Endothelial cell of umbilical vein (primary cell): ENCODE measurements around the gene DAPK2. TPM values are rescaled to one million over a fixed set of nuclear protein-coding genes. Genes with fewer than 3 reads are reported as not detected.

Experiments used
- BruUV-seq: library from RNA; stranded (reverse); fragments of 400-500 nt; replicated peaks from 2 replicates; lab custom pipeline; 2021; lab: Mats Ljungman, UMichigan
- CTCF ChIA-PET: fragments of 300-600, 350-600 bp; sonication (Branson Sonifier 250); formaldehyde crosslinking; loops from one replicate; lab custom pipeline; 2021; ENCODE audit warnings: antibody characterized with exemption, inconsistent platforms; lab: Charles Lee
- POLR2A ChIA-PET: fragments of 300-600, 350-600 bp; sonication (Branson Sonifier 250); formaldehyde crosslinking; loops from one replicate; lab custom pipeline; 2021; ENCODE audit warnings: antibody characterized with exemption, inconsistent platforms; lab: Charles Lee
- DNase-seq: peaks from one replicate; pipeline ENCODE4 v3.0.0-alpha.2; 2011; ENCODE audit warnings: low read depth, low spot score
- FAIRE-seq: peaks from 2 replicates; lab custom pipeline; 2011; peaks lifted over from hg19 to GRCh38; lab: Jason Lieb, UNC
- H2AFZ ChIP-seq: 2 replicates; pipeline ENCODE4 v1.6.0; 2012; ENCODE audit warnings: low read depth, low read length, control low read depth, inconsistent platforms
- H3K27ac ChIP-seq: 2 replicates; pipeline ENCODE4 v1.5.1; 2011; ENCODE audit warnings: low read depth, mild to moderate bottlenecking, control low read depth, low read length, moderate library complexity; ENCODE audit not compliant: insufficient read depth
- H3K27me3 ChIP-seq, 2 experiments: 2 replicates each; pipeline versions ENCODE4 v1.6.0 to v1.6.1; 2011; ENCODE audit warnings: low read length in 2 of 2, mixed read lengths in 1 of 2; ENCODE audit not compliant: control insufficient read depth in 2 of 2, insufficient read depth in 2 of 2
- H3K36me3 ChIP-seq, 2 experiments: 2 replicates in 1 of 2; 3 replicates in 1 of 2; pipeline ENCODE4 v1.5.1; 2011; ENCODE audit warnings: low read length in 2 of 2, mild to moderate bottlenecking in 1 of 2, moderate library complexity in 1 of 2; ENCODE audit not compliant: control insufficient read depth in 2 of 2, insufficient read depth in 2 of 2; ENCODE audit errors: extremely low read depth in 1 of 2
- H3K4me1 ChIP-seq: 3 replicates; pipeline ENCODE4 v1.5.1; 2011; ENCODE audit warnings: mild to moderate bottlenecking, low read length; ENCODE audit not compliant: control insufficient read depth, insufficient read depth; ENCODE audit errors: extremely low read depth
- H3K4me2 ChIP-seq: 2 replicates; pipeline ENCODE4 v1.6.1; 2011; ENCODE audit warnings: low read length, control low read depth, mixed read lengths; ENCODE audit not compliant: insufficient read depth
- H3K4me3 ChIP-seq, 3 experiments: fragments of 200-600 bp in 1 of 3; sonication (generic), shearing (Covaris generic) in 1 of 3; replicated peaks in 1 of 3; 2 replicates each; pipeline ENCODE4 v1.5.1; 2011 to 2016; ENCODE audit warnings: control low read depth in 3 of 3, low read length in 3 of 3, mild to moderate bottlenecking in 2 of 3, inconsistent platforms in 1 of 3, low read depth in 1 of 3, moderate library complexity in 1 of 3; ENCODE audit not compliant: insufficient read depth in 1 of 3
- H3K79me2 ChIP-seq: 2 replicates; pipeline ENCODE4 v1.6.0; 2012; ENCODE audit warnings: low read length, inconsistent platforms; ENCODE audit not compliant: control insufficient read depth, insufficient read depth
- H3K9ac ChIP-seq: replicated peaks from 2 replicates; pipeline ENCODE3; 2011; ENCODE audit warnings: low read length, control low read depth; ENCODE audit not compliant: insufficient read depth; ENCODE audit errors: extremely low read depth
- H3K9me1 ChIP-seq: replicated peaks from 3 replicates; pipeline ENCODE4 v1.6.0; 2011; ENCODE audit warnings: mild to moderate bottlenecking, low read length; ENCODE audit not compliant: control insufficient read depth, insufficient read depth; ENCODE audit errors: extremely low read depth
- H3K9me3 ChIP-seq: replicated peaks from 2 replicates; pipeline ENCODE4 v1.5.1; 2012; ENCODE audit warnings: low read length, inconsistent platforms; ENCODE audit not compliant: control insufficient read depth, insufficient read depth
- H4K20me1 ChIP-seq: replicated peaks from 2 replicates; pipeline ENCODE3; 2011; ENCODE audit warnings: mild to moderate bottlenecking, low read length; ENCODE audit not compliant: control insufficient read depth, insufficient read depth; ENCODE audit errors: extremely low read depth
- EZH2 ChIP-seq: IDR thresholded peaks from 2 replicates; pipeline ENCODE4 v1.6.1; 2012; ENCODE audit warnings: borderline replicate concordance, low read depth, mild to moderate bottlenecking, moderate library complexity, low read length, inconsistent platforms; ENCODE audit not compliant: severe bottlenecking
- FOS ChIP-seq: IDR thresholded peaks from 2 replicates; pipeline ENCODE4 v1.6.1; 2011; ENCODE audit warnings: mild to moderate bottlenecking, low read length, moderate library complexity, borderline replicate concordance; ENCODE audit not compliant: insufficient read depth
- GATA2 ChIP-seq: IDR thresholded peaks from 2 replicates; pipeline ENCODE4 v1.7.0; 2011; ENCODE audit warnings: low read depth, mild to moderate bottlenecking, moderate library complexity, mixed read lengths, low read length; ENCODE audit not compliant: insufficient read length, insufficient read depth
- JUN ChIP-seq: IDR thresholded peaks from 2 replicates; pipeline ENCODE4 v1.6.1; 2011; ENCODE audit warnings: borderline replicate concordance, low read depth; ENCODE audit not compliant: insufficient read length, insufficient read depth
- MYC ChIP-seq: IDR thresholded peaks from one replicate; pipeline ENCODE4 v1.6.1; 2011; ENCODE audit warnings: mild to moderate bottlenecking, low read depth, low read length
- POLR2A ChIP-seq: IDR thresholded peaks from 2 replicates; pipeline ENCODE4 v1.6.1; 2012; ENCODE audit warnings: low read depth, mild to moderate bottlenecking, control low read depth, low read length
- POLR2AphosphoS5 ChIP-seq: IDR thresholded peaks from 2 replicates; pipeline ENCODE4 v1.6.1; 2012; ENCODE audit warnings: low read depth, mild to moderate bottlenecking, control low read depth, low read length, moderate library complexity; ENCODE audit not compliant: insufficient read depth
- dilution Hi-C: fragments of 300-500 bp; cut with MboI; formaldehyde crosslinking; loops from one replicate; pipeline ENCODE4 v1.15.0; 2019; ENCODE audit warnings: low sequenced_read_pairs; ENCODE audit not compliant: extremely low pct_ligation_motif_present
- intact Hi-C: fragments of 100-400 bp; cut with micrococcal nuclease; formaldehyde crosslinking; loops from one replicate; pipeline ENCODE4 v1.10.0; 2022
- polyA plus RNA-seq, 4 experiments: library from polyadenylated mRNA; depleted of rRNA in 3 of 4; stranded (reverse) in 3 of 4; unstranded in 1 of 4; fragments of >200 nt; gene quantifications; 2 replicates each; pipeline versions ENCODE4 v1.2.1 to v1.2.3, GENCODE V29; 2011 to 2012; ENCODE audit warnings: missing spikeins in 1 of 4
- total RNA-seq: library from RNA; stranded (reverse); gene quantifications from 2 replicates; pipeline ENCODE4 v1.2.3, GENCODE V29; 2021
- TF ChIP-seq, protein P1 (sequence below): IDR thresholded peaks from 2 replicates; pipeline ENCODE4 v1.6.1; 2011; ENCODE audit not compliant: insufficient read depth, insufficient read length
- TF ChIP-seq, protein P2 (sequence below), 2 donors: IDR thresholded peaks; 1 replicate in 1 of 2; 2 replicates in 1 of 2; pipeline ENCODE4 v1.5.1; 2011; ENCODE audit warnings: low read length in 2 of 2, mild to moderate bottlenecking in 2 of 2, moderate library complexity in 2 of 2, control low read depth in 1 of 2, inconsistent platforms in 1 of 2, low read depth in 1 of 2; ENCODE audit not compliant: insufficient read depth in 1 of 2; ENCODE audit errors: extremely low read depth in 1 of 2

Gene DAPK2
- total and polyA plus RNA-seq, 2 donors (not counting 3 experiments of a cell fraction or from before 2014, with no cell fraction given) = 2.8 to 6.7 TPM

DNA sequence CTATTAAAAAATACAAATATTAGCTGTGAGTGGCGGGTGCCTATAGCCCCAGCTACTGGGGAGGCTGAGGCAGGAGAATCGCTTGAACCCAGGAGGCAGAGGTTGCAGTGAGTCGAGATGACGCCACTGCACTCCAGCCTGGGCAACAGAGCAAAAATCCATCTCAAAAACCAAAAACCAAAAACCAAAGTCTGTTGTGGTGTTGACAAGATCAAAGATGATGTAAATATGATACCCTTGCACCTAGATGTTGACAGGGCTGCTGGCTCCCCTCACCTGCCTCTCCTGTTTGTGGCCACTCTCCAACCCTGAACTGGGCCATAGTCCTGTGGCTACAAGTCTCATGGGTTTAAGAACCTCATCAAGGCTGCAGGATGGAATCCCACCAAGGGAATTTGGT is 16.2 kb downstream of the DAPK2 start:
- dilution Hi-C loops = no loop called here
- Histone ChIP-seq H3K9me1 (no peaks in the 10 kb centered on the region), H4K20me1 (no peaks in the 10 kb centered on the region), H3K27ac (no peak overlapping the region), H3K36me3 (no peaks in the 10 kb centered on the region), H3K27me3 (peaks cover 4 to 7% of the 10 kb centered on the region in 2 experiments), H3K4me3 (no peak overlapping the region), H3K9me3 (no peaks in the 10 kb centered on the region), H2AFZ (no peak overlapping the region), H3K4me1 (peaks cover 5% of the 10 kb centered on the region), H3K9ac (no peak overlapping the region), H3K79me2 (no peaks in the 10 kb centered on the region), H3K4me2 (no peak overlapping the region)
- TF ChIP-seq, protein P1, sequence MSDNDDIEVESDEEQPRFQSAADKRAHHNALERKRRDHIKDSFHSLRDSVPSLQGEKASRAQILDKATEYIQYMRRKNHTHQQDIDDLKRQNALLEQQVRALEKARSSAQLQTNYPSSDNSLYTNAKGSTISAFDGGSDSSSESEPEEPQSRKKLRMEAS = no peak
- no peak for TF ChIP-seq POLR2A
- TF ChIP-seq POLR2AphosphoS5 = no peak
- TF ChIP-seq EZH2 = no peak
- TF ChIP-seq, protein P2, sequence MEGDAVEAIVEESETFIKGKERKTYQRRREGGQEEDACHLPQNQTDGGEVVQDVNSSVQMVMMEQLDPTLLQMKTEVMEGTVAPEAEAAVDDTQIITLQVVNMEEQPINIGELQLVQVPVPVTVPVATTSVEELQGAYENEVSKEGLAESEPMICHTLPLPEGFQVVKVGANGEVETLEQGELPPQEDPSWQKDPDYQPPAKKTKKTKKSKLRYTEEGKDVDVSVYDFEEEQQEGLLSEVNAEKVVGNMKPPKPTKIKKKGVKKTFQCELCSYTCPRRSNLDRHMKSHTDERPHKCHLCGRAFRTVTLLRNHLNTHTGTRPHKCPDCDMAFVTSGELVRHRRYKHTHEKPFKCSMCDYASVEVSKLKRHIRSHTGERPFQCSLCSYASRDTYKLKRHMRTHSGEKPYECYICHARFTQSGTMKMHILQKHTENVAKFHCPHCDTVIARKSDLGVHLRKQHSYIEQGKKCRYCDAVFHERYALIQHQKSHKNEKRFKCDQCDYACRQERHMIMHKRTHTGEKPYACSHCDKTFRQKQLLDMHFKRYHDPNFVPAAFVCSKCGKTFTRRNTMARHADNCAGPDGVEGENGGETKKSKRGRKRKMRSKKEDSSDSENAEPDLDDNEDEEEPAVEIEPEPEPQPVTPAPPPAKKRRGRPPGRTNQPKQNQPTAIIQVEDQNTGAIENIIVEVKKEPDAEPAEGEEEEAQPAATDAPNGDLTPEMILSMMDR (IDR thresholded peaks at IDR 0.05; ENCODE audit: extremely low read depth in 1 of 2, insufficient read depth in 1 of 2, low read depth in 1 of 2, low read length in 2 of 2) = no peak
- no peak for TF ChIP-seq FOS
- TF ChIP-seq MYC = no peak
- no peak for TF ChIP-seq GATA2
- no peak for TF ChIP-seq JUN
- POLR2A ChIA-PET = no interaction called here
- intact Hi-C loops = no loop called here
- FAIRE-seq (no peak), DNase-seq (no peak)
- BruUV-seq = no TSS peak
- CTCF ChIA-PET = interaction anchor here (1.7 kb wide), 1 partner anchor 8 kb away, joined by 4 read pairs; no protein-coding TSS in a partner anchor
